ENCODE results near the gene DICER1.

DNA sequence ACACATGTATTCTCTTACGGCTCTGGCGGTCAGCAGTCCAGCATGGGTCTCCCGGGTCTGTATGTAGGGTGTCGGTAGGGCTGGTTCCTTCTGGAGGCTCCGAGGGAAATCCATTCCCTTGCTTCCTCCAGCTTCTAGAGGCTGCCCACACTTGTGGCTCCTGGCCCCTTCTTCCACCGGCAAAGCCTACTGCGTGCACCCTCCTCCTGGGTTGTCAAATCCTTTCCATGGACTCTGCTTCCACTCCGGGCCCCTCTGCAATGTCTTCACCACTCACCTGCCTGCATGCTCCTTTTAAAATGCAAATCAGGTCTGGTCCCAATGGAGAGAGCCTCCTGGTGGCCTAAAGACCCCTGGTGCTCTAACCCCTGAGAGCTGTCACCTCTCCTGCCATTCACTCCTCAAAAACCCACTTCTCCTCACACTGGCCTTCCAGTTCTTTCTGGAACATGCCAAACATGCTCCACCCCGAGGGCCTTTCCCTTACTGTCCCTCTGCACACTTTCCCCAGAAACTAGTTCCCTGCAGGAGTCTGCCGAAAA lies 108.5 kb downstream of the DICER1 start:
- TF ChIP-seq, protein P1, sequence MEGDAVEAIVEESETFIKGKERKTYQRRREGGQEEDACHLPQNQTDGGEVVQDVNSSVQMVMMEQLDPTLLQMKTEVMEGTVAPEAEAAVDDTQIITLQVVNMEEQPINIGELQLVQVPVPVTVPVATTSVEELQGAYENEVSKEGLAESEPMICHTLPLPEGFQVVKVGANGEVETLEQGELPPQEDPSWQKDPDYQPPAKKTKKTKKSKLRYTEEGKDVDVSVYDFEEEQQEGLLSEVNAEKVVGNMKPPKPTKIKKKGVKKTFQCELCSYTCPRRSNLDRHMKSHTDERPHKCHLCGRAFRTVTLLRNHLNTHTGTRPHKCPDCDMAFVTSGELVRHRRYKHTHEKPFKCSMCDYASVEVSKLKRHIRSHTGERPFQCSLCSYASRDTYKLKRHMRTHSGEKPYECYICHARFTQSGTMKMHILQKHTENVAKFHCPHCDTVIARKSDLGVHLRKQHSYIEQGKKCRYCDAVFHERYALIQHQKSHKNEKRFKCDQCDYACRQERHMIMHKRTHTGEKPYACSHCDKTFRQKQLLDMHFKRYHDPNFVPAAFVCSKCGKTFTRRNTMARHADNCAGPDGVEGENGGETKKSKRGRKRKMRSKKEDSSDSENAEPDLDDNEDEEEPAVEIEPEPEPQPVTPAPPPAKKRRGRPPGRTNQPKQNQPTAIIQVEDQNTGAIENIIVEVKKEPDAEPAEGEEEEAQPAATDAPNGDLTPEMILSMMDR (IDR thresholded peaks at IDR 0.05), result no peak
- no peak for TF ChIP-seq KDM1A (IDR thresholded peaks at IDR 0.05; ENCODE audit: low read depth)
- no peak for TF ChIP-seq RCOR1 (IDR thresholded peaks at IDR 0.05; ENCODE audit: low read depth, low read length)
- TF ChIP-seq POLR2A (IDR thresholded peaks at IDR 0.05; ENCODE audit: low read length), result no peak
- TF ChIP-seq TP53 (CRISPR knock-in tag; IDR thresholded peaks at IDR 0.05), result no peak
- TF ChIP-seq SREBF2 (IDR thresholded peaks at IDR 0.05), result no peak
- TF ChIP-seq EHF (CRISPR knock-in tag; IDR thresholded peaks at IDR 0.05), result no peak
- TF ChIP-seq EP300 (IDR thresholded peaks at IDR 0.05), result no peak

Measured in A549 (cell line).